IPS-NIHi11 (cell line): Measurements from ENCODE around the gene ACTA2.

Experiments
- DNase-seq: peaks from one replicate; pipeline ENCODE4 v3.0.0; 2012; ENCODE audit warnings: mixed read lengths, low spot score

The ACTA2 gene

DNA sequence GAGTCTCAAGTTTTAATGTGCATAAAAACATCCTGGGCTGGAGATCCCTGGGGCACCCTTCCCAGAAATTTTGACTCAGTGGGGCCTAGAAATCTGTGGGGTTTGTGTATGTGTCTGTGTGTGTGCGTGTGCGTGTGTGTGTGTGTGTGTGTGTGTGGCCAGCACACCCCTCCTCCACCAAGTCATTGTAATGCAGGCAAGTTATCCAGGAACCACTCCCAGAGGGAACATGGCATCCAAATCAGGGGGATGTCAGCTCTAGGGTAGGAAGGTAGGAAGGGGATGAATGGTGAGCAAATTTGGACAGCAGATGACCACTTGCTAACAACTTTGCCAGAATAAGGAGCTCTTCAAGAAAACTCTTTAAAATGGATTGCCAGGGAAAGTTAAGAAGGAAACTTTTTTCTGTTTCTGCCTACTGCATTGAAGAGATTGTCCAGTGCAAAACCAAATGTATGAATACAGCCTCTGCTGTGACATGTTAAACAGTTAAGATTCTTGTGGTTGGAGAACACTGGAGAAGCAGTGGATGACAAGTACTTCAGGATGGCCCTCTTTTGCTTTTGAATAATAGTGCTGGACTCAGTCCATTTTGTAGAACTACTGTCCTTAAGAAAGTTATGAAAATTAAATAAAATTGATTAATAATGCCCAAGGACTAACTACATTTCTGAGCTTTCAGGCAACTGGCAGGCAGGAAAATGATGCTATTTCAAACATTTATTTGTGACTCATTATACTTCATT is 60.2 kb downstream of the ACTA2 start:
- DNase-seq = peak; percentile 52

DNA sequence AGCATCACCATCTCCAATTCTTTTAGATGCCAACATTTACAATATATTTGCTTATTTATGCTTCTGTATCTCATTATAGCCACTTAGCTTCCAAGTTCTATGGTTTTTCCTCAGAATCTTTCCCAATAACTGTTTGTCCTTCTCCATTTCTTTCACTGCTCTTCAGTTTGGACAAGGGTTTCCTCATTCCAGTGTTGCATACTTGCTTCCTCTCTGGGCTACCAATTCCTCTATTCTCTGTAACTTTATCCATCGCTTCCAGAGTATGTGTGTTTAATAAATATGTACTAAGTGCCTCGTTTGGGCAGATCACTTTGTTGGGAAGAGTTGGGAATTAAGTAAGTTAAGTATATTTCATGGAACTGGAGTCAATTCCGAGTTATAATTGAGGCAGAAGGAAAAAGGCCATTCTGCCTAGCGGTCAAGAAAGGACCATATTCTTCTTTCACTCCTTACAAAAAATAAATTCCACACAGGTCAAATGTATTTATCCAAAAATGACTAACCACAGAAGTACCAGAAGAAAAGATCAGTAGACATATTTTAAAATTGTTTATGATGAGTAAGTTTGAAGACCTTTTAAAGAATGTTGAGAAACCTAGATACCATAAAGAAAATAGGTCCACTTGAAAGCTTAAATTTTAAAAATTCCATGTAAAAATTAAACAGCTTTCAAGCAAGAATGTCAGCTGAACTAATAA is 61.7 kb downstream of the ACTA2 start:
- no peak for DNase-seq

DNA sequence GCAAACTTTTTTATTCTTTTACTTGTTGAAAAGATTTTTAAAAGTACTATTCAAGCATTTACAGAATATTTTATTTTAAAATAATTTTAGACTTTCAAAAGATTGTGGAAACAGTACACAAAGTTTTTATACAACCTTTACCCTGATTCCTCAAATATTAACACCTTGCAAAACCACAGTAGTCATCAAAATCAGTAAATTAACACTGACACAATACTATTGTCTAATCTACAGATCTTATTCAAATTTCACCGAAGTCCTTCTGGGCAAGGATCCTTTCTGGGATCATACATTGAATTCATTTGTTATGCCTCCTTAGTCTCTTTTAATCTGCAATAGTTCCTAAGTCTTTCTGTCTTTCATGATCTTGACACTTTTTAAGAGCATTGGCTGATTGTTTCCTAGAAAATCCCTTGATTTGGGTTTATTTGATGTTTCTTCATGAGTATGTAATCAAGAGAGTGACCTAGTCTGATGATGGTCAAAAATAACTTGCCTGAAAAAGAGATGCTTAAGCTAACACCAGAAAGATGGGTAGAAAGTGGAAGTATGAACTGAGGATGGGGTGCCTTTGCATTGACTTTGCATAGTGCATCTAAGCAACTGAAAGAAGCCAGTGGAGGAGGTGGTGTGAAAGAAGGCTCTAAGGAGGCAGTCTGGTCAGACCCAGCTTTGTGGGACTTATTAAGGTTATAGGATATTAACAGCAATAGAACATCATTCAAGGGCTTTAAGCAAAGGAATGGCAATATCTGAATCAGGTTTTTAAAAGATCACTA is 62.8 kb downstream of the ACTA2 start:
- no peak for DNase-seq

DNA sequence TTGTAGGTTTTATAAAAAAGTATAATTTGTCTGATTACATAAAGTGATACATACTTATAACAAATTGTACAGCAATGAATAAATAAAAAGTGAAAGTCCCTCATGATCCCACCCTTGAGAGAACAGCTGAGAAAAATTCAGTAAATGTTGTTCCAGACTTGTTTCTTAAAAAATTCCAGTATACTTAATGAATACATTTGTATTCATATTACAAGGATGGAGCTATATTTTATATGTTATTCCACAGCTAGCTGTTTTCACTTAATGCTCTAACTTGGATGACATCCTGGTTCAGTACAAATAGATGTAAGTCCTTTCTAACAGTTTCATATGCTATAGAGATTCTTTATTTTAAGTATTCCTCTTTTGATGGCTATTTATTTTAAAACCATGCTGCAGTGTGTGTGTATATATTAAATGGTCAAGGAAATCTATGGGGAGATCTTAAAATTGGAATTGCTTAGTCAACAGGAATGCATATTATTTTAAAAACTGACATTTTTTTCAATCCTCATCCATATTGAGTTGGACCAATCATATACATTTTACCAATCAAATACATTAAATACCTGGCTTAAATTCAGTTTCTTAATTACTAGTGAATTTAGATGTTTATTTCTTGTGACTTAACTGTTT is 63.6 kb downstream of the ACTA2 start:
- no peak for DNase-seq

DNA sequence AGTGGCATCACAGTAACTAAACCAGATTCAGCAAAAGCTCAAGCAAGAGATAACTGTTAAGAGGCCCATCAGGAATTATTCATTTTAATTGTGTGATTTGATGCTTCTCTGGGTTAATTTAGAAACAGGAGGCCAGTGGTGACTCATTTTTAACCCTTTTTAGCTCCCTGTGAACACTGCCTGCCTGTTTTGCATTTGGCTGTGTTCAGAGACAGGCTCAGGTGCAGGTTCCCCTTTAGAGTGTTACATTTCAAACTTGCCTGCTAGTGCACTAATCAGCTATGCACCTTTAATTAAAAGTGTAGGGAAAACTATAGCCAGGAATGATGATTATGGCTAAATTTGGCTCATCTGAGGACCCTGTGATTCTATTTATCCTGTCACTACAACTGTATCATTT is 66.0 kb downstream of the ACTA2 start:
- DNase-seq = peak; percentile 18
